ENCODE data around the gene MYO16. TPM values are rescaled to one million over a fixed set of nuclear protein-coding genes. Genes with fewer than 3 reads are reported as not detected.
"Not testable (repeated sequence)": the region's sequence is repeated elsewhere in the genome, so short reads cannot be mapped to it uniquely, and the experiment has no call there.

The MYO16 gene
- polyA plus RNA-seq, 6 donors from 2014 or later = not detected

GRCh38 chr13:109207622-109208021 lies 578.2 kb downstream of the MYO16 start:
- ATAC-seq (ENCODE audit: low read depth in 2 of 2) (no peak), DNase-seq (no peak)
- no peak overlapping the region for H3K27ac Mint-ChIP-seq

GRCh38 chr13:109208522-109208921 lies 579.1 kb downstream of the MYO16 start:
- no peaks in the 10 kb centered on the region for H3K36me3 Mint-ChIP-seq
- no peak for ATAC-seq (ENCODE audit: low read depth in 2 of 2)
- peaks cover 0 to 12% (median 4%) of the 10 kb centered on the region in 3 donors for H3K27me3 Mint-ChIP-seq
- H3K4me3 Mint-ChIP-seq = no peak overlapping the region
- H3K9me3 Mint-ChIP-seq = peaks cover 0 to 2% (median 0%) of the 10 kb centered on the region in 7 donors
- H3K27ac Mint-ChIP-seq = no peak overlapping the region
- DNase-seq = no peak
- H3K4me1 Mint-ChIP-seq = no peaks in the 10 kb centered on the region

More at GRCh38 chr13:109207622-109208021, 578.2 kb downstream of the MYO16 start:
- H3K4me3 Mint-ChIP-seq = no peak overlapping the region
- H3K27me3 Mint-ChIP-seq = peaks cover 2 to 15% (median 8%) of the 10 kb centered on the region in 3 donors
- no peaks in the 10 kb centered on the region for H3K36me3 Mint-ChIP-seq
- H3K4me1 Mint-ChIP-seq = no peaks in the 10 kb centered on the region
- H3K9me3 Mint-ChIP-seq = peaks cover 0 to 2% (median 0%) of the 10 kb centered on the region in 7 donors

DNA sequence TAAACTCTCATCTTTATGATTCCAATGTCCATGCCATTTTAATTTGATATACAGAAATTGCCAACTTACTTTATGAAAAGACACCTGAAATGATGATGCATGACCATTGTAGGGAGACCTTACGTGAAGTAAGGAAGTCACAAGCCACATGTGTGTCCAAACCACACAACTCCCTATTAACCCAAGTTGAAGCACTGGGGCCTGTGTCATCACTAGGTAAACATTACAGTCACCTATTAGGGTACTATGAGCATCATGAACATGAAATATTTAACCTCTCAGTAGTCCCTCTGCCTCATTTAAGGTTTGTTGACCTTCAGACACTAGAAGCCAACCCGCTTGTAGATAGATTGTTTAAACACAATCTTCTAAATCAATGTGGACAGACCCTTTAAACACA lies 580.1 kb downstream of the MYO16 start:
- ATAC-seq (ENCODE audit: low read depth in 2 of 2) = no peak
- no peaks in the 10 kb centered on the region for H3K36me3 Mint-ChIP-seq
- H3K4me1 Mint-ChIP-seq = no peaks in the 10 kb centered on the region
- no peak for DNase-seq
- H3K9me3 Mint-ChIP-seq = no peaks in the 10 kb centered on the region
- peaks cover 0 to 12% (median 4%) of the 10 kb centered on the region in 3 donors for H3K27me3 Mint-ChIP-seq
- H3K4me3 Mint-ChIP-seq = no peak overlapping the region
- no peak overlapping the region for H3K27ac Mint-ChIP-seq

DNA sequence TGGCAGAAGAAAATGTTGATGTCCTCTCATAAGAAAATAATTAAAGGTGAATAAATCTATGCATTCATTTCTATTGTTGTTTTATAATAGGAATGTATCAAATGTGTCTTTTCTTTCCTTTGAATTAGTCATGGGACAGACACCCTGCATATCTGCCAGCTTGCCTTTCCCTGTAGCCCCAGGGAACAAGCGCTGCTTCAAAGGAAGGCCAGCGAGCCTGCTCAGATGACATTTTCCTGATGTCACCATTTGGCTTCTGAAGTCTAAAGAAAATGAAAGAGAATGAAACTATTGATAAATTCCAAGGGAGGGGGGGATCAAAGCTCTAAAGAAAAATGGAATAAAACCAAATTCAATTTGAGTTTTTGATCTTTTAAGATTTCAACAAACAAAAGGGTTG lies 582.2 kb downstream of the MYO16 start:
- no peaks in the 10 kb centered on the region for H3K4me1 Mint-ChIP-seq
- H3K27me3 Mint-ChIP-seq = peaks cover 0 to 12% (median 0%) of the 10 kb centered on the region in 3 donors
- H3K27ac Mint-ChIP-seq = no peak overlapping the region
- ATAC-seq (ENCODE audit: low read depth in 2 of 2) (no peak), DNase-seq (no peak)
- no peak overlapping the region for H3K4me3 Mint-ChIP-seq
- H3K9me3 Mint-ChIP-seq = no peaks in the 10 kb centered on the region
- H3K36me3 Mint-ChIP-seq = no peaks in the 10 kb centered on the region

GRCh38 chr13:109212650-109213049 lies 583.2 kb downstream of the MYO16 start:
- Mint-ChIP-seq H3K4me3 (no peak overlapping the region), H3K27ac (no peak overlapping the region), H3K36me3 (no peaks in the 10 kb centered on the region), H3K9me3 (no peaks in the 10 kb centered on the region), H3K27me3 (peaks cover 0 to 12% (median 0%) of the 10 kb centered on the region in 3 donors), H3K4me1 (no peaks in the 10 kb centered on the region)
- DNase-seq (no peak), ATAC-seq (ENCODE audit: low read depth in 2 of 2) (no peak)

DNA sequence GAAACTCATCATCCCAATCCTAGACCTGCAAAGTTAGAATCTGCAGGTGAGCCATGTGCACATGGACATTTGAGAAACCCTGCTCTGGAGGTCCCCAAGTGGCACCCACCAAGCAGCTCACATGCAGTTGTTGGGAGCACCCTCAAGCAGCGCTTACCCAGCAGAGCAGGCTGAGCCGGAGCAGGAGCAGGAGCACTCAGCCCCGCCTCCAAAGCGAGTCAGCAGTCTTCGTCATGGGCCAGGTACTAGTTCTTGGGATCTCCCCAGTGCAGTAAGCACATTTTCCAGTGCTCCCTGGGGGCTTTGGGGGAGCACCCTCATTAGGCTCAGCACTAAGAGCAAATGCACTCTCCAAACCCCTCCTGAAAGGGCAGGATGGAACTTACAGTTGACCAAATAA lies 584.3 kb downstream of the MYO16 start:
- no peaks in the 10 kb centered on the region for H3K4me1 Mint-ChIP-seq
- H3K27me3 Mint-ChIP-seq = peaks cover 0 to 2% (median 0%) of the 10 kb centered on the region in 3 donors
- H3K4me3 Mint-ChIP-seq = no peak overlapping the region
- H3K27ac Mint-ChIP-seq = no peak overlapping the region
- no peak for DNase-seq
- ATAC-seq (ENCODE audit: low read depth in 2 of 2) = no peak
- H3K36me3 Mint-ChIP-seq = no peaks in the 10 kb centered on the region
- H3K9me3 Mint-ChIP-seq = no peaks in the 10 kb centered on the region

- Mint-ChIP-seq H3K36me3 (no peaks in the 10 kb centered on the region), H3K4me1 (no peaks in the 10 kb centered on the region), H3K4me3 (no peak overlapping the region), H3K27me3 (no peaks in the 10 kb centered on the region), H3K9me3 (no peaks in the 10 kb centered on the region), H3K27ac (no peak overlapping the region)
- DNase-seq (no peak), ATAC-seq (ENCODE audit: low read depth in 2 of 2) (no peak)
Measured at GRCh38 chr13:109214393-109214792, 585.0 kb downstream of the MYO16 start.

GRCh38 chr13:109215377-109215776 lies 586.0 kb downstream of the MYO16 start:
- H3K27ac Mint-ChIP-seq = no peak overlapping the region
- H3K9me3 Mint-ChIP-seq = no peaks in the 10 kb centered on the region
- no peaks in the 10 kb centered on the region for H3K27me3 Mint-ChIP-seq
- no peaks in the 10 kb centered on the region for H3K36me3 Mint-ChIP-seq
- no peaks in the 10 kb centered on the region for H3K4me1 Mint-ChIP-seq
- no peak overlapping the region for H3K4me3 Mint-ChIP-seq
- ATAC-seq (ENCODE audit: low read depth in 2 of 2) = no peak
- DNase-seq = no peak

DNA sequence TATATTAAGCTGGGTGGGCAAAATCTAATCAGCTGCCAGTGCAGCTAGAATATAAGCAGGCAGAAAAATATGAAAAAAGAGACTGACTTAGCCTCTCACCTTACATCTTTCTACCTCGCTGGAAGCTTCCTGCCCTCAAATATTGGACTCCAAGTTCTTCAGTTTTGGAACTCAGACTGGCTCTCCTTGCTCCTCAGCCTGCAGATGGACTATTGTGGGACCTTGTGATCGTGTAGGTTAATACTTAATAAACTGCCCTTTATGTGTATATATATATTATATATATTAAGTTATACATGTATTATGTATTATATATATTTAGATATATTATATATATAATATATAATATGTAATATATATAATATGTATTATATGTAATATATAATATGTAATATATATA lies 588.1 kb downstream of the MYO16 start:
- not testable (repeated sequence) for H3K4me1 Mint-ChIP-seq; H3K27me3 Mint-ChIP-seq; ATAC-seq (ENCODE audit: low read depth in 2 of 2); H3K36me3 Mint-ChIP-seq; H3K9me3 Mint-ChIP-seq; DNase-seq; H3K27ac Mint-ChIP-seq; H3K4me3 Mint-ChIP-seq

GRCh38 chr13:109220631-109221030 lies 591.2 kb downstream of the MYO16 start:
- H3K27ac Mint-ChIP-seq = no peak overlapping the region
- H3K4me1 Mint-ChIP-seq = no peaks in the 10 kb centered on the region
- no peak for ATAC-seq (ENCODE audit: low read depth in 2 of 2)
- peaks cover 0 to 13% (median 7%) of the 10 kb centered on the region in 7 donors for H3K9me3 Mint-ChIP-seq
- H3K27me3 Mint-ChIP-seq = no peaks in the 10 kb centered on the region
- H3K36me3 Mint-ChIP-seq = peaks cover 0 to 11% of the 10 kb centered on the region in 2 donors
- DNase-seq = no peak
- no peak overlapping the region for H3K4me3 Mint-ChIP-seq

- H3K27ac Mint-ChIP-seq = no peak overlapping the region
- ATAC-seq (ENCODE audit: low read depth in 2 of 2) = no peak
- no peaks in the 10 kb centered on the region for H3K4me1 Mint-ChIP-seq
- peaks cover 0 to 18% (median 8%) of the 10 kb centered on the region in 7 donors for H3K9me3 Mint-ChIP-seq
- no peak for DNase-seq
- no peak overlapping the region for H3K4me3 Mint-ChIP-seq
- peaks cover 0 to 11% of the 10 kb centered on the region in 2 donors for H3K36me3 Mint-ChIP-seq
- H3K27me3 Mint-ChIP-seq = no peaks in the 10 kb centered on the region
Measured at GRCh38 chr13:109224033-109224432, 594.6 kb downstream of the MYO16 start.

DNA sequence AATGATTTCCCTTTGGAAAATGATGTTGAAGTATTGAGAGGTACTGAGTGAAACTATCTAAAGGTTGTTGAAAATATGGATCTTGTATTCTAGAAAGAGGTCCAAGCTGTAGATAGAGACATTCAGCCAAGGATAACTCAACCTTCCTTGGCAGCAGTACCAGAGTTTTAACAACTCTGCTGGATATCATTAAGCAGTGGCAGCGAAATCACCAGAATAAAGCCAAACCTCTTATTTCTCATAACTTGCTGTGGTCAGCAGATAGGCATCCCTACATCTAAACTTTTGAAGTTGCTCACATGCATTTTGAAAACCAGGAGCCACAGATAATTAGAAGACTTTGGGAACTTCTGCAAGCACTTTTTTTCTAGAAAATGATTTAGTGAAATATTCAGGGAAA lies 597.2 kb downstream of the MYO16 start:
- peaks cover 0 to 5% (median 0%) of the 10 kb centered on the region in 3 donors for H3K27me3 Mint-ChIP-seq

GRCh38 chr13:109227344-109227940 lies 598.0 kb downstream of the MYO16 start:
- Mint-ChIP-seq H3K4me3 (no peak overlapping the region), H3K36me3 (peaks cover 0 to 11% of the 10 kb centered on the region in 2 donors), H3K27me3 (peaks cover 0 to 5% (median 0%) of the 10 kb centered on the region in 3 donors), H3K4me1 (no peaks in the 10 kb centered on the region), H3K27ac (no peak overlapping the region), H3K9me3 (peaks cover 4 to 26% (median 15%) of the 10 kb centered on the region in 7 donors)
- ATAC-seq (ENCODE audit: low read depth in 2 of 2) = no peak
- DNase-seq = no peak

More for the DNA sequence above, 597.2 kb downstream of the MYO16 start:
- Mint-ChIP-seq H3K9me3 (peaks cover 0 to 26% (median 15%) of the 10 kb centered on the region in 7 donors), H3K27ac (no peak overlapping the region), H3K36me3 (peaks cover 0 to 11% of the 10 kb centered on the region in 2 donors), H3K4me1 (no peaks in the 10 kb centered on the region), H3K4me3 (no peak overlapping the region)
- no peak for ATAC-seq (ENCODE audit: low read depth in 2 of 2)
- DNase-seq = no peak

GRCh38 chr13:109228211-109228610 lies 598.8 kb downstream of the MYO16 start:
- Mint-ChIP-seq H3K36me3 (peaks cover 0 to 11% of the 10 kb centered on the region in 2 donors), H3K4me1 (no peaks in the 10 kb centered on the region), H3K4me3 (no peak overlapping the region), H3K27ac (no peak overlapping the region), H3K9me3 (peaks cover 4 to 26% (median 15%) of the 10 kb centered on the region in 7 donors), H3K27me3 (peaks cover 0 to 5% (median 0%) of the 10 kb centered on the region in 3 donors)
- ATAC-seq (ENCODE audit: low read depth in 2 of 2) = no peak
- no peak for DNase-seq

Data from naive B cell (primary cell).